Right lobe of liver (tissue), 4 donors: ENCODE data around the gene FKTN.

Experiments used
- CTCF ChIP-seq, 4 donors: fragments of 200-600 bp in 3 of 4; fragments of 450-650 bp in 1 of 4; IDR thresholded peaks; one replicate each; pipeline versions ENCODE4 v1.5.1 to v1.8.0; 2016 to 2022; ENCODE audit warnings: antibody characterized with exemption in 4 of 4, mild to moderate bottlenecking in 2 of 4
- POLR2A ChIP-seq: fragments of 450-650 bp; IDR thresholded peaks from one replicate; pipeline ENCODE4 v1.6.1; 2017; ENCODE audit warnings: antibody characterized with exemption, mild to moderate bottlenecking
- donor health status: DM: no; HTN: no; CAD: no.
- donor health status: DM: no; HTN: no; CAD: no.
- donor health status: DM: no; HTN: yes; CAD: no.

DNA sequence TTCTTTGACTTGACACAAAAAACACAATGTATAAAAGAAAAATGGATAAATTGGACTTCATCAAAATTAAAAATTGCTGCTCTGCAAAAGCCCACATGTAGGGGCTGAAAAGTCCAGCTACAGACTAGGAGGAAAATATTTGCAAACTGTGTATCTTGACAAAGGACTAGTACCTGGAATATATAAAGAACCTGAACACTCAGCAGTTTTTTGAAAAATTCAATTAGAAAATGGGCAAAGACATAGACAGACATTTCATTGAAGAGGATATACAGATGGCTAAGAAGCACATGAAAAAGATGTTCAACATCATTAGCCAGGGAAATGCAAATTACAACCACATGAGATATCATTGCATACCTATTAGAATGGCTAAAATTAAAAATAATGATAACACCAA, 85.9 kb downstream of the FKTN start:
- TF ChIP-seq CTCF (IDR thresholded peaks at IDR 0.05): no peak
- no peak for TF ChIP-seq POLR2A
